Stimulated activated CD4-positive, alpha-beta T cell treated with anti-CD3 and anti-CD28 coated beads, Interleukin-2, amount 100 ng/mL, for 4 hours (primary cell): ENCODE measurements around the gene CGREF1.

Source experiments
- DNase-seq: peaks from one replicate; pipeline ENCODE4 v3.0.0-alpha.2; 2020; ENCODE audit warnings: low read depth

The CGREF1 gene

GRCh38 chr2:27118525-27119329 is at the start of gene CGREF1:
CGREF1 (minus strand) TSS chr2:27119128; CDS start chr2:27104366, 14,762 bp downstream.
- peak; percentile 23 for DNase-seq

GRCh38 chr2:27164960-27165763 is 46.2 kb upstream of the CGREF1 start:
- no peak for DNase-seq

GRCh38 chr2:27162151-27163121 is 43.5 kb upstream of the CGREF1 start:
- DNase-seq, result no peak

- no peak for DNase-seq
These were observed 41.3 kb upstream of the CGREF1 start for GRCh38 chr2:27160191-27160590.

- DNase-seq, result no peak
These were observed 40.3 kb upstream of the CGREF1 start for GRCh38 chr2:27159271-27159670.

GRCh38 chr2:27158468-27158867 is 39.5 kb upstream of the CGREF1 start:
- DNase-seq, result no peak

- no peak for DNase-seq
These were observed 36.2 kb upstream of the CGREF1 start for GRCh38 chr2:27155069-27155520.

GRCh38 chr2:27154488-27154887 is 35.6 kb upstream of the CGREF1 start:
- DNase-seq, result no peak

- no peak for DNase-seq
These were observed 34.0 kb upstream of the CGREF1 start for GRCh38 chr2:27152796-27153464.

- no peak for DNase-seq
These were observed 33.3 kb upstream of the CGREF1 start for GRCh38 chr2:27152102-27152795.

- no peak for DNase-seq
These were observed 31.8 kb upstream of the CGREF1 start for GRCh38 chr2:27150639-27151230.

- DNase-seq, result no peak
These were observed 30.9 kb upstream of the CGREF1 start for GRCh38 chr2:27149570-27150405.

- DNase-seq, result no peak
These were observed 30.0 kb upstream of the CGREF1 start, which contains the start of gene TCF23 for GRCh38 chr2:27148801-27149439. TCF23 (plus strand) TSS chr2:27149004; CDS start chr2:27149134, 130 bp downstream.

GRCh38 chr2:27147935-27148334 is 29.0 kb upstream of the CGREF1 start:
- no peak for DNase-seq

GRCh38 chr2:27145682-27146081 is 26.8 kb upstream of the CGREF1 start:
- DNase-seq, result no peak

- DNase-seq, result no peak
These were observed 24.4 kb upstream of the CGREF1 start for GRCh38 chr2:27143285-27143684.

- no peak for DNase-seq
These were observed 20.4 kb upstream of the CGREF1 start, which contains the start of gene PRR30 for GRCh38 chr2:27139310-27139709. PRR30 (minus strand) TSS chr2:27139410; CDS start chr2:27138329, 1,081 bp downstream.

- no peak for DNase-seq
These were observed 19.2 kb upstream of the CGREF1 start for GRCh38 chr2:27138111-27138510.
